ENCODE results near the gene ZNF503. TPM values are rescaled to one million over a fixed set of nuclear protein-coding genes. Genes with fewer than 3 reads are reported as not detected.

ZNF503 gene
- total RNA-seq, 1 experiment from 2014 or later, result 5.7 TPM

GRCh38 chr10:75406462-75407223, 5.1 kb upstream of the ZNF503 start:
- no peak for DNase-seq (ENCODE audit: low read depth)

- no peak for DNase-seq (ENCODE audit: low read depth)
Observed at GRCh38 chr10:75405598-75406461, 4.3 kb upstream of the ZNF503 start.

- peak; percentile 33 for DNase-seq (ENCODE audit: low read depth)
Observed at GRCh38 chr10:75404815-75405597, 3.4 kb upstream of the ZNF503 start.

DNA sequence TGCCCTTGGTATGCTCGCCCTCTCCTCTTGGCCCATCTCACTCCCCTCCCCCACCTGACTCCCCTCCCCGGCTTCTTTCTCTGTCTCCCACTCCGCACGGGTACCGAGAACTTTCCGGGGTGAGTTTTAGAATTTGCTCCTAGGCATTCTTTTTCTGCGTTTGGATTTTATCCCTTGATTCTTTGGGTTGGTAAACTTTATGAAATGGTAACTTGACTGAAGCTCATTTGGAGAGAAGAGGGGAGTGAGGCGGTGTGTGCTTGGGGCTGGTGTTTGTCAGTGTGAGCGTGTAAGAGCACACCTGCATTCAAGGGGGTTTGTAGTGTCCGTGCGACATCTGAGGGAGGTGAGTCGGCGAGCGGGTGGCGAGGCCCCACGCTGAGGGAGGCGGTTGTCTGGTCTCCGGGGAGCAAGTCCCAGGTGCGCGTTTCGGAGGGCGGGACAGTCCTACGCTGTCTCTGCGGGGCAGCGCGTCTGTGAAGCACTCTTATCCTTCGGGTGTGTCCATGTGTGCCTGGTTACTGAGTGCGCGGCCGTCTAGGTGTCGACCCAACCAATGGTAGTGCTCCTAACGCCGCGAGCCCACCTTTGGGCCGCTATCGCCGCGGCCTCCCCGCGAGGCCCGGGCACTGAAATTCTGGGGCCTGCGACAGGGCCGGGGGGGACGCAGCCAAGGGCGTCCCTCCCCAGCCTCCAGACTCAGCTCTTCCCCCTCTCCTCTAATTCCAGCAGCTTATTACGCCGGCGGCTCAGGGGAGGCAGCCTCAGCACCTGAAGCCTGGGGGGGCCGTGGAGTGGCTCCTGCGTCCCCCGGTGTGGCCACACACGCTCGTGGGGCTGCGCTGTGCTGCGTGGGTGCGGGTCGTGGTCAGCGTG, 2.6 kb upstream of the ZNF503 start:
- peak; percentile 55 for DNase-seq (ENCODE audit: low read depth)

DNA sequence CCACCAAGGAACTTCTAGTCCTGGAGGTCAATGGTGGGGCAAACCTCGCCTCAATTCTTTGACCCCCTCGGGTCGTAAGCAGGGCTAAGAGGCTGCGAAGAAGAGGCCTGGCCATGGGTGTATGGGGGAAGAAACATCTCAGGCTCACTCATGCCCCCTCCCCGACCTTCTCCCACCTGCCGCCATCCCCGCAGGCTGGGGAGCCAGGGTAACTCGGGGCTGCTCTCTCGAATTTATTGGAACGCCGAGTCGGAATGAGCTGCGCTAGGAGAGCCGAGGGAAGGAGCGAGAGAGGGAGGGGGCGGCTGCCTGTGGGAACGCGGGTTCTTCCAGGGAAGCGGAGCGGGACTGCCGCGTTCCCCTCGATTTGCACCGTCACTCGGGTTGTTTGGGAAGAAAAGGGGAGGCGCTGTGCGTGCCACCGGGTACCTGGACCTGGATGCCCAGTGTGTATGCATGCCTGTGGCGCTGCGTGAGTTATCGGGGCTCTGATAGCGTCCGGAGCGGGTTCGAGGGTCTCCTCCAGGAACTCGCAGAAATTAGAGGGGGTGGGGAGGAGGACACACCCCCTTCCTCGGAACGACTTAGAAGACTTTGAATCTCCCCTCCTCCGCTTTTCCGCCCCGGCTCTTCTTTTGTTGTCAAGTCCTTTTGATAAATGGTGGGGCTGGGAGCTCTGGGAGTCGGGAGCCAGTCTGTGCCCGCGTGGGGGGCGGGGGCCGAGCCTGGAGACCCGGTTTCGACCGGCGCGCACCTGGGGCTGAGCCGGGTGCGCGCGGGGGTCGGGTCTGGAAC, 1.8 kb upstream of the ZNF503 start:
- peak; percentile 58 for DNase-seq (ENCODE audit: low read depth)

GRCh38 chr10:75402486-75403143, 1.1 kb upstream of the ZNF503 start:
- DNase-seq (ENCODE audit: low read depth), result peak; percentile 60

DNA sequence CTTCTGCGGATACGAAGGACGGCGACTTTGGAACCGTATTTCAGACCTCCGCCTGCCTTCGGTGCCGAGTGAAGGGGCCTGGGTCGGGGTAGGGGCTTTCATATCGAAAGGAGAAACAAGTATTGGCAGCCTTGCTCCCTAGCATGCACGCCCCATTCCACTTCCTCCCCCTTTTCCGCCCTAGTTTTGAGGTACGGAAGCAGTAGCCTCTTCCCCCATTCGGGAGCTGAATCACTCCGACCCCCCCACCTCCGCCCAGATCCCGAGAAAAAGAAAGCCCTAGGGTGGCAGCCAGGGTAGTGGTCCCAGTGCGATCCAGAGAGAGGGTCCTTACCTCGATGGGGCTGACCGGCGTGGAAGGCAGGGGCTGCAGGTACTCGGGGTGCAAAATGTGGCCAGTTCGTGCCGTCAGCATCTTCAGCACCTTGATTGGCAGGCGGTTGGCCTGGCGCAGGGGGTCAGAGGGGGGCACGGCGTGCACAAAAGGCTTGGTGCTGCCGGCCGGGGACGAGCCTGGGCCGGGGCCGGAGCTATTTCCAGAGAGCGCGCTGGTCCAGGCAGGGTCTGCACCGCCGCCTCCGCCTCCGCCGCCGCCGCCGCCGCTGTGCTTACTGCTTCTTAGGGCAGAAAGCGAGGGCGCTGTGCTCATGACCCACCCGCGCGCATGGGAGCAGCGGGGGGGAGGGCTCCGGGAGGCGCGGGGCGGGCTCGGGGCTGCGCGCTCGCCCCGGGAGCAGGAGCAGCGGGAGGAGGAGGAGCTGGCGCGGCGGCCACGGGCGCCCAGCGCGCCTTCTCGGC, 594 bp downstream of the ZNF503 start:
- DNase-seq (ENCODE audit: low read depth), result peak; percentile 65

DNA sequence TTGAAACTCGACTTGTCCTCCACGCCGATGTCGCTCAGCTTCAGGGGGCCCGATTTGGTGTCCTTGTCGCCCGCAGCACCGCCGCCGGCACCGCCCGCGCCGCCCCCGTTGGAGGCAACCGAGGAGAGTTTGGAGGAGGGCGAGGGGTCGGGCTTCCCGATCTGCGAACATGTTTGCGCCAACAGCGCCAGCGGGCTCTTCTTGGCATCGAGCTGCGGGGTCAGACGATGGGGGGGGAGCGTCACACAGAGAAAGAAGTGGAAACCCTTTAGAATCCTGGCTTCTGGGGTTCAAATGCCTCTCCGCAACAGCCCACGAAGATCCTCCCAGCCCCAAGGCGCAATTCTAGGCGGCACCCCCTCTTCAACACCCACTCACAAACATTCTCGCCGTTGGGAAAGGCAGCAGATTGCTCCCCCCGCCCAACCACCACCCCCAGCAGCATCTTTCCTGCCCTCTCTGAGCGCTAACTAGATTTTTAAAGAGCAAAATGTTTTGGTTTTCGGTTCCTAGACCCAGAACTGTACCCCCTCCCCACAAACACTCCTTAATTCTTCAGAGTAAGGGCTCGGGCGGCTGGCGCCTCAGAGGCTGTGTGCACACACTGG, 1.3 kb downstream of the ZNF503 start:
- DNase-seq (ENCODE audit: low read depth), result peak; percentile 37

- DNase-seq (ENCODE audit: low read depth), result peak; percentile 67
Observed at GRCh38 chr10:75399461-75400162, 2.0 kb downstream of the ZNF503 start.

GRCh38 chr10:75398692-75399460, 2.7 kb downstream of the ZNF503 start:
- DNase-seq (ENCODE audit: low read depth), result no peak

DNA sequence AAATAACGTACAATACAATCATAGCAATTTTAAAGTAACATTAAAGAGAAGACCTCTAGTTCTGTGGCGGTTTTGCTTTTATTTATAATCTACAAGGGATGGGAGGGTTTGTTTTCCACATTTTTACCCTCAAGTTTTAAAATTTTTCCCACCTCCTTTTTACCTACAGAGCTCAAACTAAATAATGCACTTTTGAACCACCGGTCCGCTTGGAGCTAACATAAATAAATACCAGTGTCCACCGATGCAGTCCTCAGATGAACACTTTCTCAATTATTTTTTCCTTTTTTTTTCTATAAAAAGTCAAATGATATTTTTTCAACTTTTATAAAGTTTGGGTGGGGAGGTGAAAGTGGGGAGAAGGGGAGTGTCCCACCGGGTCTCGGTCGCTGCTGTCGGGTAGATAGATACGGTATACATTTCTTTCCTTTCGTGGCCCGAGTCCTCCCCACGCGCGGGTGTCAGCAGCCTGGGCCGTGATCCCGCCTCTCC, 3.3 kb downstream of the ZNF503 start:
- DNase-seq (ENCODE audit: low read depth), result no peak

DNA sequence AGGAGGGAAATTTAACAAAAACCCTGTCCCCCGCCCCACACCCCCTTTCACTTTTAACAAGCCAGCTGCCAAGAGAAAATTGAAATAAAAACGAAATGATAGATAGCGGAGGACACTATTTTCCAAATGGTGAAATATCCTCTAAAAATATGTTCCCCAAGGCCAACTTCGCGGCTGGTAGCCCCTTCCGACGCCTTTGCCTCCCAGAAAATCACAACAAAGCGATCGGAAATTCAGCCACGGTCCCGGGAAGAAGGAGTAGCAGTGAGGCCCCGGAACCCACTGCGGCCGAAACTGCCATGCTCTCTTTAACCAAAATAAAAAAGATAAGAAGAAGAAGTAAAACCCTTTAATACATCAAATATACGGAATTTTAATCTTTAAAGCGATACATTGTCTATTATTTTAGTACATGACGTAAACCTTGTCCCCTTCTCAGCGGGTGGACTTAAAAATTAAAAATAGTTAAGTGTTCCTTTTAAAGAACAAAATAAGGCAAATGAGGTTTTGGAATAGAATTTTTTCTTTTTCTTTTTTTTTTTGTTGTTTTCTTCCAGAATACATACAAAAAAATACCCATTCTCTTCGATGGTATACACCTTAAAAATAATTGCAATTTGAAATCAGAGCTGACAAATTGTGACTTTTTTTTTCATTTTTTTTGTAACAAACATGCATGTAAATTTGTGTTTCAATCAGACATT, 3.9 kb downstream of the ZNF503 start:
- DNase-seq (ENCODE audit: low read depth), result no peak

DNA sequence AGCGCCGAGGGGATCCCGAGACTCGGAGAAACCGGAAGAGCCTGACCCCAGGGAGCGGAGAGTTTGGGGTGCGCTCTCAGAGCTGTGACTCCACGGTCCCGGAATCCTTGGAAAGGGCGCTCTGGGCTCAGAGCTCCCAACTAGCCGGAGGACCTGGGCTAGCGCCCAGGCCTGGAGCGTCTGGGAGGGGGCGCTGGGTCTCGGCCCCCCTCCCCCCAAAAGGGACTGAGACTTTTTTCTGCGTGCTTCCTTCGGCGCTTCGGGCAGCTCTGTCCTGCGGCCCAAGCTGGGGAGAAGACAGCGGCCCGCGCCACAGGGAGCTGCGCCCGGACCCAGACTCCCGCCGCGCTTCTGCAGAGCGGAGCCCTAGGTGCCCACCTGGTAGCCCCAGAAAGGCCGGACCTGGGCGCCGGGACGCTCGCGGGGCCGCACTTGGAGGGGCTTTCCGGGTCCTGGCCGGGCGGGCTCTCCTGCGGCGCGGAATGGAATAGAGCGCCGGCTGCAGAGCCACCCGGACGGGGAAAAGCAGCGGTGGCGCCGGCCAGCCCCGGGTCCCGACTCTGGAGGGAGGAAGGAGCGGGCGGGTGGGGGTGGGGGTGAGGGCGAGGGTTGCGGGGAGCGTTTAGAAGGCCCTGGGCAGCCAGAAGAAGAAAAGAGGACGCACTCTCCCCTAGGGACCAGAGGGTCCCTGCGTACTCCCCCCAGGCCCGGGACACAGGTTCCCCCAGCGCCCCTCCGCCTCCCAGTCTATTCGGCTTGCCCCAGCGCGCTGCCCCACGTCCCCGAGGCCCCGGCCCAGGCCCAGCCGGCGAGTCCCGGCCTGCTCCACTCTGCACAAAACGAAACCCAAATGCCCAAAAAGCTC, 4.7 kb downstream of the ZNF503 start:
- no peak for DNase-seq (ENCODE audit: low read depth)

DNA sequence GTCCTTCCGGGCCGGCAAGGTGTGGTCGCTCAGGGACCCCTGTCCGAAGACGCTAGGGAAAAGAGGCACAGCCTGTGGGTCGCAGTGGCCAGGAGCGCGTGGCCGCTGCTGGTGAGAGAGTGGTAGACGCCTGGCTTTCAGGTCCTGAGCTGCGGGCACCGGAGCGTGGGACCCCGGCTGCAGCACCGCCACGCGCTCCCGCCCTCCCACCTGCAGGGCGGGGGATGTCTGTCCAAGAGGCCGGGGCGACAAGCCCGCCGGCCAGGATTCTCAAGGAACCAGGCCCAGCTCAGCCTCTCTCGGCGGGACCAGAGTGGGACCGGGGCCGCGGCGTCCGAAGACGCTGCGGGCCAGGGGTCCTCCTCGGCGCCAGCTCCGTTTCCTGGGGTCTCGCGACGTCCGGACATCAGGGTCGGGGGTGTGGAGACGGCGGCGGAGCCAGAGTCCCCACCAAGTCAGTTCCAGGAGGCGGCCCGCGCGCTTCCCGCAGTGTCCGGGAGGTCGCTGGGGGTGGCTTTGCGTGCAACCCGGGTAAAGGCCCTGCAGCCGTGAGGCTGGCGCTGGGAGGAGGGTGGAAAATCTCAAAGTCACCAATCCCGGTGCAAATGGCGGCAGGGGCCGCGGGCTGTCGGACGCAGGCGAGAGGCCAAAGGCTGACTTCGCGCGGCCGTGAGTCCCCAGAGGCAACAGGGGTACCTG, 5.5 kb downstream of the ZNF503 start:
- no peak for DNase-seq (ENCODE audit: low read depth)
